Keratinocyte (primary cell): Measurements from ENCODE around the gene VPS4B. TPM values are rescaled to one million over a fixed set of nuclear protein-coding genes. Genes with fewer than 3 reads are reported as not detected.

ENCODE experiments used
- DNase-seq: peaks from one replicate; pipeline ENCODE4 v3.0.0-alpha.2; 2011; ENCODE audit warnings: low read depth, missing footprints, low spot score
- FAIRE-seq: peaks from 2 replicates; lab custom pipeline; 2011; peaks lifted over from hg19 to GRCh38; lab: Jason Lieb, UNC
- H2AFZ ChIP-seq: 2 replicates; pipeline ENCODE4 v1.6.0; 2012; ENCODE audit warnings: low read length, control low read depth, inconsistent platforms; ENCODE audit not compliant: control insufficient read depth
- H3K27ac ChIP-seq: 2 replicates; pipeline ENCODE4 v1.5.1; 2011; ENCODE audit warnings: low read length; ENCODE audit not compliant: control insufficient read depth, insufficient read depth
- H3K27me3 ChIP-seq: 3 replicates; pipeline ENCODE4 v1.6.0; 2011; ENCODE audit warnings: low read length; ENCODE audit not compliant: control insufficient read depth, insufficient read depth; ENCODE audit errors: extremely low read depth
- H3K36me3 ChIP-seq, 2 experiments: 2 replicates in 1 of 2; 3 replicates in 1 of 2; pipeline ENCODE4 v1.5.1; 2011; ENCODE audit warnings: low read length in 2 of 2, mild to moderate bottlenecking in 1 of 2; ENCODE audit not compliant: control insufficient read depth in 2 of 2, insufficient read depth in 2 of 2; ENCODE audit errors: extremely low read depth in 1 of 2
- H3K4me1 ChIP-seq: 3 replicates; pipeline ENCODE4 v1.5.1; 2011; ENCODE audit warnings: low read length; ENCODE audit not compliant: control insufficient read depth, insufficient read depth; ENCODE audit errors: extremely low read depth
- H3K4me2 ChIP-seq: 3 replicates; pipeline ENCODE4 v1.6.0; 2011; ENCODE audit warnings: low read depth, low read length; ENCODE audit not compliant: control insufficient read depth, insufficient read depth; ENCODE audit errors: extremely low read depth
- H3K4me3 ChIP-seq, 3 experiments: fragments of 200-600 bp in 1 of 3; sonication (generic) in 1 of 3; 2 replicates in 2 of 3; 3 replicates in 1 of 3; pipeline ENCODE4 v1.5.1; 2011 to 2016; ENCODE audit warnings: low read length in 3 of 3, mild to moderate bottlenecking in 3 of 3, control low read depth in 2 of 3, inconsistent platforms in 1 of 3, low read depth in 1 of 3, mixed read lengths in 1 of 3, mixed run types in 1 of 3, moderate library complexity in 1 of 3; ENCODE audit not compliant: control insufficient read depth in 2 of 3, insufficient read depth in 2 of 3; ENCODE audit errors: extremely low read depth in 1 of 3
- H3K79me2 ChIP-seq: 2 replicates; pipeline ENCODE4 v1.6.0; 2012; ENCODE audit warnings: low read length; ENCODE audit not compliant: control insufficient read depth, insufficient read depth
- H3K9ac ChIP-seq: 3 replicates; pipeline ENCODE4 v1.6.0; 2011; ENCODE audit warnings: low read length; ENCODE audit not compliant: control insufficient read depth, insufficient read depth; ENCODE audit errors: extremely low read depth
- H3K9me1 ChIP-seq: 3 replicates; pipeline ENCODE4 v1.6.0; 2011; ENCODE audit warnings: low read length; ENCODE audit not compliant: control insufficient read depth, insufficient read depth; ENCODE audit errors: extremely low read depth
- H3K9me3 ChIP-seq: 2 replicates; pipeline ENCODE4 v1.5.1; 2012; ENCODE audit warnings: low read depth, low read length; ENCODE audit not compliant: control insufficient read depth
- H4K20me1 ChIP-seq: 3 replicates; pipeline ENCODE4 v1.6.0; 2011; ENCODE audit warnings: low read length; ENCODE audit not compliant: control insufficient read depth, insufficient read depth; ENCODE audit errors: extremely low read depth
- CTCF ChIP-seq, 3 experiments: IDR thresholded peaks in 1 of 3; conservative IDR thresholded peaks in 1 of 3; optimal IDR thresholded peaks in 1 of 3; 2 replicates in 2 of 3; 3 replicates in 1 of 3; pipeline versions ENCODE3 to v1.5.1; 2011; ENCODE audit warnings: low read length in 3 of 3, mild to moderate bottlenecking in 3 of 3, moderate library complexity in 2 of 3, control low read depth in 1 of 3, inconsistent platforms in 1 of 3; ENCODE audit not compliant: insufficient read depth in 2 of 3; ENCODE audit errors: extremely low read depth in 1 of 3
- EZH2 ChIP-seq: IDR thresholded peaks from one replicate; pipeline ENCODE4 v1.6.1; 2012; ENCODE audit warnings: inconsistent platforms, mild to moderate bottlenecking, low read length, moderate library complexity
- dilution Hi-C: fragments of 300-500 bp; cut with MboI; formaldehyde crosslinking; loops from one replicate; pipeline ENCODE4 v1.7.0; 2020; ENCODE audit warnings: low sequenced_read_pairs; ENCODE audit not compliant: extremely low pct_ligation_motif_present
- polyA plus RNA-seq, 5 experiments: library from polyadenylated mRNA; depleted of rRNA in 3 of 5; stranded (reverse) in 3 of 5; stranded (forward) in 1 of 5; unstranded in 1 of 5; fragments of >200 nt; gene quantifications; 1 replicate in 1 of 5; 2 replicates in 3 of 5; 3 replicates in 1 of 5; pipeline versions ENCODE4 v1.2.1 to v1.2.3, GENCODE V29; 2011 to 2012; ENCODE audit warnings: missing spikeins in 2 of 5, low read depth in 1 of 5, low replicate concordance in 1 of 5

VPS4B gene
- polyA plus RNA-seq, 1 donor (not counting 4 experiments of a cell fraction or from before 2014, with no cell fraction given): 65.3 TPM

GRCh38 chr18:63346480-63347183 lies 75.6 kb downstream of the VPS4B start:
- Histone ChIP-seq H3K27ac (peak overlapping the region; percentile 98), H3K27me3 (no peaks in the 10 kb centered on the region), H3K79me2 (peaks cover 23% of the 10 kb centered on the region), H3K9me3 (no peaks in the 10 kb centered on the region), H3K4me3 (peak overlapping the region; percentile 17 to 63 (median 60)), H3K4me2 (peak overlapping the region; percentile 97), H3K36me3 (peaks cover 31 to 37% of the 10 kb centered on the region in 2 experiments), H3K9ac (peak overlapping the region; percentile 83), H4K20me1 (no peaks in the 10 kb centered on the region), H3K9me1 (peaks cover 9% of the 10 kb centered on the region), H2AFZ (no peak overlapping the region), H3K4me1 (peaks cover 36% of the 10 kb centered on the region)
- FAIRE-seq (peak; percentile 46), DNase-seq (no peak)
- dilution Hi-C loops: no loop called here
- TF ChIP-seq CTCF (optimal IDR thresholded peaks at IDR 0.05 in 1 of 3, IDR thresholded peaks at IDR 0.05 in 1 of 3, conservative IDR thresholded peaks at IDR 0.05 in 1 of 3; ENCODE audit: extremely low read depth in 1 of 3, insufficient read depth in 2 of 3, low read length in 3 of 3) (no peak), EZH2 (no peak)

GRCh38 chr18:63346031-63346430 lies 76.2 kb downstream of the VPS4B start:
- Histone ChIP-seq H3K4me1 (peaks cover 36% of the 10 kb centered on the region), H4K20me1 (no peaks in the 10 kb centered on the region), H3K79me2 (peaks cover 23% of the 10 kb centered on the region), H3K9me1 (peaks cover 9% of the 10 kb centered on the region), H2AFZ (peak overlapping the region; percentile 50), H3K36me3 (peaks cover 27 to 31% of the 10 kb centered on the region in 2 experiments), H3K27ac (peak overlapping the region; percentile 98), H3K27me3 (no peaks in the 10 kb centered on the region), H3K9me3 (no peaks in the 10 kb centered on the region), H3K9ac (peak overlapping the region; percentile 83), H3K4me2 (peak overlapping the region; percentile 97), H3K4me3 (peak overlapping the region; percentile 17 to 63 (median 60))
- TF ChIP-seq CTCF (optimal IDR thresholded peaks at IDR 0.05 in 1 of 3, IDR thresholded peaks at IDR 0.05 in 1 of 3, conservative IDR thresholded peaks at IDR 0.05 in 1 of 3; ENCODE audit: extremely low read depth in 1 of 3, insufficient read depth in 2 of 3, low read length in 3 of 3) (no peak), EZH2 (no peak)
- dilution Hi-C loops: no loop called here
- peak; percentile 100 for FAIRE-seq
- DNase-seq: peak; percentile 92
